ENCODE measurements around the gene CACNA1I. TPM values are rescaled to one million over a fixed set of nuclear protein-coding genes. Genes with fewer than 3 reads are reported as not detected.

The CACNA1I gene
- total and polyA plus RNA-seq, 2 donors (not counting 3 experiments of a cell fraction or from before 2014, with no cell fraction given): not detected

GRCh38 chr22:39677967-39678366, 107.4 kb downstream of the CACNA1I start:
- Histone ChIP-seq H3K27ac (ENCODE audit: insufficient read depth, low read depth, low read length) (no peak overlapping the region), H3K4me3 (replicated peaks in 1 of 3; ENCODE audit: insufficient read depth in 1 of 3, low read depth in 1 of 3, low read length in 3 of 3) (no peak overlapping the region), H3K4me1 (ENCODE audit: control insufficient read depth, extremely low read depth, insufficient read depth, low read length) (no peaks in the 10 kb centered on the region), H3K27me3 (ENCODE audit: control insufficient read depth in 2 of 2, insufficient read depth in 2 of 2, low read length in 2 of 2) (no peaks in the 10 kb centered on the region), H3K36me3 (ENCODE audit: control insufficient read depth in 2 of 2, extremely low read depth in 1 of 2, insufficient read depth in 2 of 2, low read length in 2 of 2) (no peaks in the 10 kb centered on the region), H3K79me2 (ENCODE audit: control insufficient read depth, insufficient read depth, low read length) (no peaks in the 10 kb centered on the region), H2AFZ (ENCODE audit: low read depth, low read length) (no peak overlapping the region), H4K20me1 (replicated peaks; ENCODE audit: control insufficient read depth, extremely low read depth, insufficient read depth, low read length) (no peaks in the 10 kb centered on the region), H3K9me3 (replicated peaks; ENCODE audit: control insufficient read depth, insufficient read depth, low read length) (no peaks in the 10 kb centered on the region), H3K9ac (replicated peaks; ENCODE audit: extremely low read depth, insufficient read depth, low read length) (no peak overlapping the region), H3K9me1 (replicated peaks; ENCODE audit: control insufficient read depth, extremely low read depth, insufficient read depth, low read length) (no peaks in the 10 kb centered on the region), H3K4me2 (ENCODE audit: insufficient read depth, low read length) (no peak overlapping the region)
- no TSS peak for BruUV-seq (replicated peaks)
- dilution Hi-C loops (cut with MboI; ENCODE audit: extremely low pct_ligation_motif_present, low sequenced_read_pairs): no loop called here
- ChIA-PET CTCF (no interaction called here), POLR2A (no interaction called here)
- intact Hi-C loops (cut with micrococcal nuclease): no loop called here
- TF ChIP-seq CTCF (IDR thresholded peaks at IDR 0.05; ENCODE audit: extremely low read depth in 1 of 2, insufficient read depth in 1 of 2, low read depth in 1 of 2, low read length in 2 of 2) (no peak), FOS (IDR thresholded peaks at IDR 0.05; ENCODE audit: borderline replicate concordance, insufficient read depth, low read length) (no peak), POLR2AphosphoS5 (IDR thresholded peaks at IDR 0.05; ENCODE audit: insufficient read depth, low read depth, low read length) (no peak), MAX (IDR thresholded peaks at IDR 0.05; ENCODE audit: insufficient read depth, insufficient read length) (no peak), EZH2 (IDR thresholded peaks at IDR 0.05; ENCODE audit: borderline replicate concordance, low read depth, low read length, severe bottlenecking) (no peak), MYC (IDR thresholded peaks at IDR 0.05; ENCODE audit: low read depth, low read length) (no peak), POLR2A (IDR thresholded peaks at IDR 0.05; ENCODE audit: low read depth, low read length) (no peak), GATA2 (IDR thresholded peaks at IDR 0.05; ENCODE audit: insufficient read depth, insufficient read length, low read depth, low read length) (no peak), JUN (IDR thresholded peaks at IDR 0.05; ENCODE audit: borderline replicate concordance, insufficient read depth, insufficient read length, low read depth) (no peak)
- DNase-seq (ENCODE audit: low read depth, low spot score) (no peak), FAIRE-seq (no peak)
